Suprapubic skin (tissue), 3 donors: Measurements from ENCODE around the gene RBMS1.

Experiments used
- EP300 ChIP-seq: sonication (generic); formaldehyde crosslinking; IDR thresholded peaks from one replicate; pipeline ENCODE4 v1.6.1; 2017; ENCODE audit warnings: antibody characterized with exemption
- TF ChIP-seq, protein P1 (sequence below), 2 donors: fragments of 200-600 bp in 1 of 2; fragments of 450-650 bp in 1 of 2; sonication (generic) in 1 of 2; IDR thresholded peaks; one replicate each; pipeline ENCODE4 v1.5.1; 2016 to 2019; ENCODE audit warnings: antibody characterized with exemption in 2 of 2, mild to moderate bottlenecking in 1 of 2, moderate library complexity in 1 of 2

- TF ChIP-seq, protein P1, sequence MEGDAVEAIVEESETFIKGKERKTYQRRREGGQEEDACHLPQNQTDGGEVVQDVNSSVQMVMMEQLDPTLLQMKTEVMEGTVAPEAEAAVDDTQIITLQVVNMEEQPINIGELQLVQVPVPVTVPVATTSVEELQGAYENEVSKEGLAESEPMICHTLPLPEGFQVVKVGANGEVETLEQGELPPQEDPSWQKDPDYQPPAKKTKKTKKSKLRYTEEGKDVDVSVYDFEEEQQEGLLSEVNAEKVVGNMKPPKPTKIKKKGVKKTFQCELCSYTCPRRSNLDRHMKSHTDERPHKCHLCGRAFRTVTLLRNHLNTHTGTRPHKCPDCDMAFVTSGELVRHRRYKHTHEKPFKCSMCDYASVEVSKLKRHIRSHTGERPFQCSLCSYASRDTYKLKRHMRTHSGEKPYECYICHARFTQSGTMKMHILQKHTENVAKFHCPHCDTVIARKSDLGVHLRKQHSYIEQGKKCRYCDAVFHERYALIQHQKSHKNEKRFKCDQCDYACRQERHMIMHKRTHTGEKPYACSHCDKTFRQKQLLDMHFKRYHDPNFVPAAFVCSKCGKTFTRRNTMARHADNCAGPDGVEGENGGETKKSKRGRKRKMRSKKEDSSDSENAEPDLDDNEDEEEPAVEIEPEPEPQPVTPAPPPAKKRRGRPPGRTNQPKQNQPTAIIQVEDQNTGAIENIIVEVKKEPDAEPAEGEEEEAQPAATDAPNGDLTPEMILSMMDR (IDR thresholded peaks at IDR 0.05) = no peak
- TF ChIP-seq EP300 = no peak
Measured at GRCh38 chr2:160453111-160453820, 40.3 kb downstream of the RBMS1 start.
